K562 (cell line): ENCODE measurements around the gene GUK1. TPM values are rescaled to one million over a fixed set of nuclear protein-coding genes. Genes with fewer than 3 reads are reported as not detected.

Source experiments
- CREBBP ChIP-seq: IDR thresholded peaks from one replicate; pipeline ENCODE4 v1.6.1; 2012; ENCODE audit warnings: low read depth, mild to moderate bottlenecking, control low read depth, inconsistent platforms, low read length
- E2F3 ChIP-seq: fragments of 250-450 bp; sonication (Bioruptor Pico); IDR thresholded peaks from 2 replicates; pipeline ENCODE4 v1.4.0; 2020; ENCODE audit warnings: mild to moderate bottlenecking
- ETV5 ChIP-seq: sonication (generic); formaldehyde crosslinking; IDR thresholded peaks from 2 replicates; pipeline ENCODE4 v1.4.0; 2020; ENCODE audit warnings: low read depth, mild to moderate bottlenecking, missing genetic modification reagents
- FOXM1 ChIP-seq, 2 experiments: fragments of 450-650 bp in 1 of 2; sonication (generic) in 1 of 2; formaldehyde crosslinking in 1 of 2; IDR thresholded peaks; 2 replicates each; pipeline versions ENCODE4 v1.6.1 to v1.9.0; 2017 to 2022; ENCODE audit warnings: low read depth in 2 of 2, mild to moderate bottlenecking in 2 of 2, missing genetic modification reagents in 1 of 2, moderate library complexity in 1 of 2
- GABPA ChIP-seq: fragments of 200-800 bp; sonication (Bioruptor generic); conservative IDR thresholded peaks from 2 replicates; pipeline ENCODE4 v1.6.1; 2016; ENCODE audit warnings: low read depth, missing genetic modification characterization, missing compliant biosample characterization
- GTF2E2 ChIP-seq: fragments of 200-800 bp; sonication (Bioruptor generic); IDR thresholded peaks from 2 replicates; pipeline ENCODE4 v1.6.1; 2016; ENCODE audit warnings: missing genetic modification characterization, missing compliant biosample characterization
- ILF3 ChIP-seq: fragments of 450-650 bp; IDR thresholded peaks from 2 replicates; pipeline ENCODE4 v1.6.1; 2018; ENCODE audit warnings: antibody characterized with exemption, mild to moderate bottlenecking, moderate library complexity, borderline replicate concordance
- JUNB ChIP-seq: fragments of 450-650 bp; formaldehyde crosslinking; conservative IDR thresholded peaks from 2 replicates; pipeline ENCODE4 v1.4.0; 2020; ENCODE audit warnings: mild to moderate bottlenecking
- KAT7 ChIP-seq: sonication (generic); formaldehyde crosslinking; IDR thresholded peaks from 2 replicates; pipeline ENCODE4 v1.8.0; 2022; ENCODE audit warnings: missing genetic modification reagents, mild to moderate bottlenecking, borderline replicate concordance
- KDM5B ChIP-seq: fragments of 200-600 bp; sonication (generic); IDR thresholded peaks from 2 replicates; pipeline ENCODE4 v1.6.1; 2012; ENCODE audit warnings: low read depth, mild to moderate bottlenecking, moderate library complexity, low read length, control low read depth, inconsistent platforms; ENCODE audit not compliant: insufficient replicate concordance
- MTA2 ChIP-seq: fragments of 450-650 bp; IDR thresholded peaks from 2 replicates; pipeline ENCODE4 v1.6.1; 2016; ENCODE audit warnings: low read depth
- OTX1 ChIP-seq: fragments of 450-650 bp; formaldehyde crosslinking; IDR thresholded peaks from 2 replicates; pipeline ENCODE4 v1.4.0; 2022; ENCODE audit warnings: mild to moderate bottlenecking
- PHB ChIP-seq: fragments of 250-450 bp; sonication (Bioruptor Pico); IDR thresholded peaks from 2 replicates; pipeline ENCODE4 v1.5.0; 2021
- POLR2B ChIP-seq: fragments of 450-650 bp; IDR thresholded peaks from 2 replicates; pipeline ENCODE4 v1.6.1; 2018; ENCODE audit warnings: low read depth; ENCODE audit not compliant: partially characterized antibody
- SLC30A9 ChIP-seq: fragments of 250-450 bp; sonication (Bioruptor Pico); IDR thresholded peaks from 2 replicates; pipeline ENCODE4 v1.8.0; 2022; ENCODE audit warnings: mild to moderate bottlenecking, moderate library complexity
- SPI1 ChIP-seq: IDR thresholded peaks from 2 replicates; pipeline ENCODE4 v1.6.1; 2011; ENCODE audit warnings: low read depth, low read length, control low read depth, borderline replicate concordance
- SRSF9 ChIP-seq: fragments of 200-400 bp; formaldehyde crosslinking; IDR thresholded peaks from 2 replicates; pipeline ENCODE4 v1.6.1; 2017; ENCODE audit warnings: low read depth, low read length, borderline replicate concordance
- TCF7 ChIP-seq: sonication (generic); IDR thresholded peaks from 2 replicates; pipeline ENCODE4 v1.6.1; 2016; ENCODE audit warnings: antibody characterized with exemption, borderline replicate concordance
- TEAD1 ChIP-seq, 2 experiments: fragments of 450-650 bp in 1 of 2; sonication (generic) in 1 of 2; formaldehyde crosslinking; IDR thresholded peaks; 2 replicates each; pipeline versions ENCODE4 v1.4.0 to v1.8.0; 2020 to 2022; ENCODE audit warnings: mild to moderate bottlenecking in 2 of 2, missing genetic modification reagents in 1 of 2
- TSC22D4 ChIP-seq: fragments of 450-650 bp; IDR thresholded peaks from 2 replicates; pipeline ENCODE4 v1.6.1; 2016; ENCODE audit warnings: missing genetic modification characterization, missing biosample characterization, control low read depth
- WHSC1 ChIP-seq: IDR thresholded peaks from one replicate; pipeline ENCODE4 v1.6.1; 2012; ENCODE audit warnings: low read length, control low read depth, inconsistent platforms
- ZBTB26 ChIP-seq: fragments of 450-650 bp; formaldehyde crosslinking; IDR thresholded peaks from 2 replicates; pipeline ENCODE4 v1.4.0; 2022; ENCODE audit warnings: missing genetic modification characterization
- ZFP30 ChIP-seq: fragments of 250-450 bp; sonication (Bioruptor Pico); IDR thresholded peaks from 2 replicates; pipeline ENCODE4 v1.8.0; 2022; ENCODE audit warnings: moderate library complexity, mild to moderate bottlenecking, inconsistent platforms, borderline replicate concordance
- ZNF121 ChIP-seq: sonication (generic); formaldehyde crosslinking; conservative IDR thresholded peaks from 2 replicates; pipeline ENCODE4 v1.8.0; 2022; ENCODE audit warnings: missing genetic modification reagents
- ZNF232 ChIP-seq: sonication (generic); formaldehyde crosslinking; IDR thresholded peaks from 2 replicates; pipeline ENCODE4 v1.8.0; 2022; ENCODE audit warnings: mild to moderate bottlenecking, missing genetic modification reagents
- ZNF77 ChIP-seq: fragments of 250-450 bp; sonication (Bioruptor Pico); IDR thresholded peaks from 2 replicates; pipeline ENCODE4 v1.5.0; 2020
- polyA plus RNA-seq, 8 experiments: library from polyadenylated mRNA; depleted of rRNA in 4 of 8; stranded (reverse) in 5 of 8; unstranded in 3 of 8; fragments of >200 nt; fragmentation: Nextera tagmentation in 2 of 8; fragmentation: Illumina TruSeq in 1 of 8; extraction: Ambion mirVana in 2 of 8; extraction: Trizol in 1 of 8; gene quantifications; 2 replicates each; pipeline versions ENCODE4 v1.2.1 to v1.2.3, GENCODE V29; 2011 to 2014; ENCODE audit warnings: inconsistent platforms in 1 of 8, missing spikeins in 1 of 8
- total RNA-seq, 7 experiments: library from RNA; depleted of rRNA in 6 of 7; stranded (reverse); fragments of >200 nt in 6 of 7; fragmentation: Illumina TruSeq in 2 of 7; extraction: Trizol in 2 of 7; gene quantifications; 2 replicates each; pipeline versions ENCODE4 v1.2.1 to v1.2.3, GENCODE V29; 2011 to 2021; ENCODE audit warnings: low replicate concordance in 1 of 7
- TF ChIP-seq, protein P1 (sequence below): IDR thresholded peaks from 2 replicates; pipeline ENCODE4 v1.6.1; 2016; ENCODE audit warnings: missing genetic modification characterization, missing compliant biosample characterization

GUK1 gene
- total and polyA plus RNA-seq, 9 of the 15 experiments (the other 6 are each of a cell fraction or from before 2014, with no cell fraction given) = 7.0 to 331 (median 132) TPM

GRCh38 chr1:228109073-228109961 is 30.8 kb upstream of the GUK1 start, which contains the start of gene MRPL55 (continued):
- TF ChIP-seq ILF3 (no peak), E2F3 (CRISPR knock-in tag) (peak; percentile 59; the same call in 1 of the 2 replicates), CREBBP (no peak), SPI1 (0 out of 2 replicates have a peak, but pooled peaks have one; percentile 1), OTX1 (CRISPR knock-in tag) (peak; percentile 22; the same call in 1 of the 2 replicates), GTF2E2 (peak; percentile 64; the same call in 1 of the 2 replicates), ZNF121 (CRISPR knock-in tag) (no peak), SLC30A9 (CRISPR knock-in tag) (no peak), PHB (CRISPR knock-in tag) (no peak), TEAD1 (CRISPR knock-in tag; IDR thresholded peaks at IDR 0.05) (no peak; a peak in 1 of 4 replicates), ZNF77 (CRISPR knock-in tag) (no peak), WHSC1 (no peak), KDM5B (peak; percentile 96), ZNF232 (CRISPR knock-in tag) (no peak; the same call in 1 of the 2 replicates), ZFP30 (no peak), SRSF9 (no peak), TCF7 (no peak; the same call in 1 of the 2 replicates), MTA2 (peak; percentile 20; the same call in 1 of the 2 replicates), GABPA (tag) (no peak), POLR2B (peak; percentile 93), KAT7 (CRISPR knock-in tag) (no peak), ETV5 (CRISPR knock-in tag) (no peak), ZBTB26 (CRISPR knock-in tag) (0 out of 2 replicates have a peak, but pooled peaks have one; percentile 34), TSC22D4 (tag) (no peak), FOXM1 (IDR thresholded peaks at IDR 0.05; ENCODE audit: low read depth) (no peak), FOXM1 (CRISPR knock-in tag; IDR thresholded peaks at IDR 0.05; ENCODE audit: low read depth) (peak; percentile 72; the same call in 1 of the 2 replicates), JUNB (CRISPR knock-in tag) (no peak; the same call in 1 of the 2 replicates)
- TF ChIP-seq, protein P1, sequence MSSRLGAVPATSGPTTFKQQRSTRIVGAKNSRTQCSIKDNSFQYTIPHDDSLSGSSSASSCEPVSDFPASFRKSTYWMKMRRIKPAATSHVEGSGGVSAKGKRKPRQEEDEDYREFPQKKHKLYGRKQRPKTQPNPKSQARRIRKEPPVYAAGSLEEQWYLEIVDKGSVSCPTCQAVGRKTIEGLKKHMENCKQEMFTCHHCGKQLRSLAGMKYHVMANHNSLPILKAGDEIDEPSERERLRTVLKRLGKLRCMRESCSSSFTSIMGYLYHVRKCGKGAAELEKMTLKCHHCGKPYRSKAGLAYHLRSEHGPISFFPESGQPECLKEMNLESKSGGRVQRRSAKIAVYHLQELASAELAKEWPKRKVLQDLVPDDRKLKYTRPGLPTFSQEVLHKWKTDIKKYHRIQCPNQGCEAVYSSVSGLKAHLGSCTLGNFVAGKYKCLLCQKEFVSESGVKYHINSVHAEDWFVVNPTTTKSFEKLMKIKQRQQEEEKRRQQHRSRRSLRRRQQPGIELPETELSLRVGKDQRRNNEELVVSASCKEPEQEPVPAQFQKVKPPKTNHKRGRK = no peak
